Stimulated activated CD4-positive, alpha-beta T cell treated with anti-CD3 and anti-CD28 coated beads, TNF-alpha, amount 100 ng/mL, for 4 hours (primary cell): ENCODE measurements around the gene EXOC3.

ENCODE experiments used
- DNase-seq, 3 experiments: peaks; one replicate each; pipeline ENCODE4 v3.0.0-alpha.2; 2020; ENCODE audit warnings: low read depth in 3 of 3

Gene EXOC3

GRCh38 chr5:425714-426113 is 17.3 kb upstream of the EXOC3 start:
- no peak for DNase-seq

- DNase-seq: no peak
Observed at GRCh38 chr5:426392-426976, 16.5 kb upstream of the EXOC3 start.

GRCh38 chr5:427415-428087 is 15.4 kb upstream of the EXOC3 start:
- DNase-seq: no peak

- no peak for DNase-seq
Observed at GRCh38 chr5:428219-428618, 14.8 kb upstream of the EXOC3 start.

- no peak for DNase-seq
Observed at GRCh38 chr5:428754-429452, 14.1 kb upstream of the EXOC3 start.

GRCh38 chr5:429453-430188 is 13.4 kb upstream of the EXOC3 start:
- DNase-seq: no peak

- DNase-seq: no peak
Observed at GRCh38 chr5:430214-430925, 12.6 kb upstream of the EXOC3 start.

GRCh38 chr5:431001-431710 is 11.8 kb upstream of the EXOC3 start:
- peak in 2 of 3 experiments; percentile 29 to 37 for DNase-seq

GRCh38 chr5:431711-432050 is 11.3 kb upstream of the EXOC3 start:
- DNase-seq: no peak

GRCh38 chr5:432201-432927 is 10.6 kb upstream of the EXOC3 start:
- DNase-seq: no peak

- DNase-seq: no peak
Observed at GRCh38 chr5:432928-433791, 9.8 kb upstream of the EXOC3 start.

- no peak for DNase-seq
Observed at GRCh38 chr5:433836-434235, 9.1 kb upstream of the EXOC3 start.

GRCh38 chr5:434443-435146 is 8.4 kb upstream of the EXOC3 start:
- no peak for DNase-seq

GRCh38 chr5:435156-435790 is 7.7 kb upstream of the EXOC3 start:
- DNase-seq: no peak

GRCh38 chr5:435961-436640 is 6.9 kb upstream of the EXOC3 start:
- no peak for DNase-seq

GRCh38 chr5:436641-436975 is 6.4 kb upstream of the EXOC3 start:
- no peak for DNase-seq

- no peak for DNase-seq
Observed at GRCh38 chr5:437281-437771, 5.7 kb upstream of the EXOC3 start.

GRCh38 chr5:438481-438981 is 4.4 kb upstream of the EXOC3 start:
- no peak for DNase-seq
